GM10266 (cell line): ENCODE data around the gene ADAMTS18.

ENCODE experiments used
- DNase-seq: peaks from one replicate; pipeline ENCODE4 v3.0.0; 2012; ENCODE audit errors: extremely low spot score
- CTCF ChIP-seq: IDR thresholded peaks from 2 replicates; pipeline ENCODE4 v1.5.1; 2012; ENCODE audit warnings: mild to moderate bottlenecking, low read depth; ENCODE audit not compliant: control insufficient read depth, insufficient read depth; ENCODE audit errors: missing control alignments

The ADAMTS18 gene

DNA sequence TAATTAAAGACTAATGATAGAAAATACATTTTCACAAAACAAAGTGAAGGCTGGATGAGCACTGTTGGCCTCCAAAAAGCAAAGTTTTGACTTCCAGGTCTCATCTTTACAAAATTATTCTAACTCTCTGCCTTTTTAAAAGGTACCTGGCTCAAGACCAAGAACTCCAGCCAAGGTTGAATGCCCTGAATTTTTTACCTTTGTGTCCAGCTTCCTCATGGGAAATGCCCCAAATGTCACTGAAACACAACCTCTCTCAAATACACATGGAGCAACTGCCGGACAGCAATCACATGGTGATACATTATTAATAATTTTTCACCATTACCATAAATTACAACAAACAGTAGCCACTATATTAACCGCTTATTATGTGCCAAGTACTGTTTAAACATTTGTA, 32.2 kb downstream of the ADAMTS18 start:
- DNase-seq = no peak

GRCh38 chr16:77402118-77402517, 32.7 kb downstream of the ADAMTS18 start:
- TF ChIP-seq CTCF = no peak

More for the DNA sequence above, 32.2 kb downstream of the ADAMTS18 start:
- no peak for TF ChIP-seq CTCF

GRCh38 chr16:77399546-77399945, 35.3 kb downstream of the ADAMTS18 start:
- no peak for TF ChIP-seq CTCF
- DNase-seq = no peak

More at GRCh38 chr16:77402118-77402517, 32.7 kb downstream of the ADAMTS18 start:
- no peak for DNase-seq

- TF ChIP-seq CTCF = no peak
- no peak for DNase-seq
These were observed 35.8 kb downstream of the ADAMTS18 start for GRCh38 chr16:77399066-77399465.

DNA sequence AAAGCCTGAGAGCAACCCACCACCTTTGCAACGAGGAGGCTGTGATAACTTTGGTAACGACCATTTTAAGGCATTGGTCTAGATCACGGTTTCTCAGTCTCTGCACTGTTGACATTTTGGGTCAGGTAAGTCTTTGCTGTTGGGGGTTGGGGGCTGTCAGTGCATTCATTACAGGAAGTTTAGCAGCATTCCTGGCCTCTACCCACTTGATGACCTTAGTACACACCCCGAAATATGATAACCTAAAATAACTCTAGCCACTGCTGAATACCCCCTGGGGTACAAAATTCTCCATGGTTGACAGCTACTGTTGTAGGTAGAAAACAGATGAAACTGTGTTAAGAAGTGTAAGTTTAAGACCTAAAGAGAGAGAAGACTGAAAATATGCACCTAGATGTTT, 36.3 kb downstream of the ADAMTS18 start:
- DNase-seq = no peak
- no peak for TF ChIP-seq CTCF

DNA sequence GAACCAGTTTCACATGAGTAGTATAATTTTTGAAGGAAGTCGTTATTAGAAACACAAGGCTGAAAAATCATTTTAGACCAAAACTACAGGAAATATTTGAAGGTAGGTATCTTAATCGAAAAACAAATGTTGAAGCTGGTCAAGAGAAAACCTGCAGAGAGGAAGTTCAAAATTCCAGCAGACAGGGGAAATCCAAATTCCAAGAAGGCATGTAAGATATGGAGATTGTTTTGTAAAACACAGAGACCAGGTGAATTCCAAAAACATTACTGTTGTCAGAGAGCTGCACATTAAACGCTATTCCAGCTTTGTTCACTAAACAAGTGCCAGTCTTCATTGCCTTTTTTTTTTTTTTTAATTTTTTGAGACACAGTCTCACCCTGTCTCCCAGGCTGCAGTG, 38.4 kb downstream of the ADAMTS18 start:
- DNase-seq = no peak
- TF ChIP-seq CTCF = no peak

GRCh38 chr16:77394699-77395098, 40.1 kb downstream of the ADAMTS18 start:
- no peak for DNase-seq
- no peak for TF ChIP-seq CTCF

DNA sequence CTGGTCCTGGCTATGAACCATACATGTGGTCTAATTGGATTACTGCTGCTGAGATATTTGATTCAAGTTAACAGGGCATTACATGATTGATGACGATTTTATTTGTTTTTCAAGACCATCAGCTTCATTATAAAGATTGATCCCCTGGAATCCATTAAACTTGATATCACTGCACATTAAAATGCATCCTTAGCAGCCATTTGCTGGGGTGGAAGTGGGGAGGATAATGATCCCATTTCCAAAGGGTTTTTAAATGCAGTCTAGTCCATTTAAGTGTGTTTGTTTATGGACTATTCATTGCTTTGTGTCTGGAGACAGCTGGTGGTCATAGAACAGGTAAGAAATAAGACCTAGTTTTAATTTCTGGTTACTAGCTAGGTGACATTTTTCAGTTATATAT, 40.9 kb downstream of the ADAMTS18 start:
- DNase-seq = no peak
- no peak for TF ChIP-seq CTCF
